GM12872 (cell line): ENCODE results near the gene RELT.

Experiments used
- TF ChIP-seq, protein P1 (sequence below): IDR thresholded peaks from 3 replicates; pipeline ENCODE4 v1.5.1; 2011; ENCODE audit warnings: low read depth, mild to moderate bottlenecking, low read length, moderate library complexity; ENCODE audit not compliant: insufficient read depth

Gene RELT

DNA sequence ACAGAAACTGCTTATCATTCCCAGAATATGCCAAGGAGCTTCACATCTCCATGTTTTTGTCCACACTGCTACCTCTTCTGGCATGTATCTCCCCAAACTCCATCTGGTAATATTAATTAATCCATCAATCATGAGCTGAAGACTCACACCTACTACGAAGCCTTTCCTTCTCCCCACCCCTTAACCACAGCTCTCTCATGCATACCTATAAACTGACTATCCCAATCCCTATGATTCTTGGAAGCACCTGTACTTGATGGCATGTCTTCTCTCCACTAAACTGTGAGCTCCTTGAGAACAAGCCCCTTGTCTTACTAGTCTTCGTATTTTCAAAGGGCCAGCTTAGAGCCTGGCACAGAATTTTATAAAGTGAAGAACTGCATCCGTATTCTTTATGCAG, 47.3 kb downstream of the RELT start:
- TF ChIP-seq, protein P1, sequence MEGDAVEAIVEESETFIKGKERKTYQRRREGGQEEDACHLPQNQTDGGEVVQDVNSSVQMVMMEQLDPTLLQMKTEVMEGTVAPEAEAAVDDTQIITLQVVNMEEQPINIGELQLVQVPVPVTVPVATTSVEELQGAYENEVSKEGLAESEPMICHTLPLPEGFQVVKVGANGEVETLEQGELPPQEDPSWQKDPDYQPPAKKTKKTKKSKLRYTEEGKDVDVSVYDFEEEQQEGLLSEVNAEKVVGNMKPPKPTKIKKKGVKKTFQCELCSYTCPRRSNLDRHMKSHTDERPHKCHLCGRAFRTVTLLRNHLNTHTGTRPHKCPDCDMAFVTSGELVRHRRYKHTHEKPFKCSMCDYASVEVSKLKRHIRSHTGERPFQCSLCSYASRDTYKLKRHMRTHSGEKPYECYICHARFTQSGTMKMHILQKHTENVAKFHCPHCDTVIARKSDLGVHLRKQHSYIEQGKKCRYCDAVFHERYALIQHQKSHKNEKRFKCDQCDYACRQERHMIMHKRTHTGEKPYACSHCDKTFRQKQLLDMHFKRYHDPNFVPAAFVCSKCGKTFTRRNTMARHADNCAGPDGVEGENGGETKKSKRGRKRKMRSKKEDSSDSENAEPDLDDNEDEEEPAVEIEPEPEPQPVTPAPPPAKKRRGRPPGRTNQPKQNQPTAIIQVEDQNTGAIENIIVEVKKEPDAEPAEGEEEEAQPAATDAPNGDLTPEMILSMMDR = no peak

DNA sequence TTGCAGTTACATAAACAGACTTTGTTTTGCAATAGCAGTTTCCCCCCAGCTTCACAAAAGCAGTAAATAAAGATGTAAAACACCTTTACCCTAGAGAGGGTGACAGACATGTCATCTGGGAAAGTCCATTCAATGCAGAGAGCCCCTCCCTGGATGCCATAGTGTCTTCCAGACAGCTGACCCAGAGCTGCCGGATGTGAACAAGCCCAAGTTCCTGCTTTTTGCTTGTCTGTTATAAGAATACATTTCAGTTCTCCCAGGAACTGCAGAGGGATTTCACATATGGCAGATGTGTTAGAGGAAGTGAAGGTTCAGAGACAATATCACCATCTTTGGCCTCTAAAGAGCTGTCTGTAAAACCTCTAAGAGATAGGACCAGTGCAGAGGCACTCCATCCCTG, 48.9 kb downstream of the RELT start:
- TF ChIP-seq, protein P1 = no peak

DNA sequence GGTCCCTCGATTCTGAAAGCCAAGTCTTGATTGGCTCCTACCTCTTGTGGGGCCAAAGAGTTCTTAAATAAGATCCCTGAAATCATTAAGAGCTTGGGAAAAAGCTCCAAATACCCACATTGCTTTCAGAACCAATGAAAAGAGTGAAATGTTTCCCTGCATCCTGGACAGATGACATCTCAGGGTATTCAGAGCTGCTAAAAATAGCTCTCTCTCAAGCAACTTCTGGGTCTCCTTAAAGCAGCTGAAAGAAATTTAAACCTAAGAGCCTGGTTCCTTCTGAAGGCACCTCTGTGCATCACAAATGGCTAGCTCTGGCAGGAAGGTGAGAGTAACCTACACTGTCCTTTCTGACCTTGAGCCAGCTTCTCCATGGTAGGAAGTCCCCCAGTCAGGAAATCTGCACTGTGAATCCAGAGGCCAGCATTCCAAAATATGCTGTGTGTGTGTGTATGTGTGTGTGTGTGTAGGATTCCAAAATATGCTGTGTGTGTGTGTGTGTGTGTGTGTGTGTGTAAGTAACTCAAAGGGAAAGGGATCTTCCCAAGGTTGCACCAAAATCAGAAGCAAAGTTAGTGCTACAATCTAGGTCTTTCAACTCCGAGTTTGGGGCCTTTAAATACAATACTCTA, 50.1 kb downstream of the RELT start:
- TF ChIP-seq, protein P1 = no peak

DNA sequence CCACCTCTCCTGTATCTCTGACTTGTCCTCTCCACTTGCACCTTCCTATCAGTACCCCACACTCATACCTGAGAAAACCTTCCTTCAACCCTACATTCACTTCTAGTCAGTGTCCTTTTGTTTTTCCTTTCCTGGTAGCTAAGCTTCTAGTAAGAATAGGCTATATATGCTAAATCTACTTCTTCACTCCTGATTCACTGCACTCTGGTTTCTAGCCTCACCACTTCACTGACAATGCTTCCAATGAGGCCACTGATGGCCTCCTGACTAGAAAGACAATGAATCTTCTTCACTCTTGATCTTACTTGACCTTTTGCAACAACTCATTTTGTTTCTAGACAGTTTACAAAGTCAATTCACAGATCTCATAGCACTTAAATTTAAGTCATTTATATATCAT, 52.0 kb downstream of the RELT start:
- TF ChIP-seq, protein P1 = no peak

DNA sequence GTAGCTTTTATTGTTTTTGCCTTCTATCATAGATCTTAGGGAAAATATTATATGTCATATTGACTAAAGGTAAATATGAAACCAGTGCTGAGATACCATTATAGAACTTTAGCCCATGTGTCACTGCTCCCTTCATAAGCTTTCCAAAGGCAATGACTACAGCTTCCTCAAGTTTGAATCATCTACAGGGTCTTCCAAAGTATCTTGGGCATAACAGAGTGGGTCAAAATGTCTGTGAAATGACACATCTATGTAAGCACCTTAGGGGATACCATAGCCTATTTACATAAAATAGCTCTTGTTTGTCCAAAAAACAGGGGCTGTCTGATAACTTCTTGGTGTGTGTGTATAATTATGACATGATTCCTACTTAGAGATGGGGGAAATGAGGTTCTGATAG, 52.5 kb downstream of the RELT start:
- TF ChIP-seq, protein P1 = no peak

DNA sequence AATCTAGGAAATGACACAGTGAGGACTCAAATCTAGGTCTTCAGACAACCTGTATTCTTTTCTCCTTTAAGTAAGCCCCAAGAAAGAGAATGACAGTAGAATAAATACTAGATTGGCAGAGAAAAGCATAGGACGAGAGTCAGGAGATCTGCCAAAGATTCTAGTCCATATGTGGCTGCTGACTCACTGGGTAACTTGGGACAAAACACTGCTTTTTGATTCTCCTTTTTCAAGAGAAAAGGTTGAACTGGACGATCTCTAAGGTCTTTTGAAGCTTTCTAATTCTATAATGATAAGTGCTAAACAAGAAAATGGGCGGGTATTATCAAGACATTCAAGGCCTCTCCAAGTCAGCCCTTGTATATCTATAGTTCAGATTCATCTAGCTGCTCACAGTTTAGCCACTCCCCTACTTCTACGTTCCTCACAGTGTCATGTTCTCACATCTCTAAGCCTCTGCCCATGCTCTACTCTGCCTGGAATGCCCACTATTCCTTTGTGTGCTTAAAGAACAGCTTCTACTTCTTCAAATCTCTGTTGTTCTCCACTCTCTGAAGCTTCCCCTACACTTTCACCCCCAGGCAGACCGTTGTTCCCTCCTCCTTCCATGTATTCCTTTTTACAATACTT, 53.0 kb downstream of the RELT start:
- TF ChIP-seq, protein P1 = no peak

DNA sequence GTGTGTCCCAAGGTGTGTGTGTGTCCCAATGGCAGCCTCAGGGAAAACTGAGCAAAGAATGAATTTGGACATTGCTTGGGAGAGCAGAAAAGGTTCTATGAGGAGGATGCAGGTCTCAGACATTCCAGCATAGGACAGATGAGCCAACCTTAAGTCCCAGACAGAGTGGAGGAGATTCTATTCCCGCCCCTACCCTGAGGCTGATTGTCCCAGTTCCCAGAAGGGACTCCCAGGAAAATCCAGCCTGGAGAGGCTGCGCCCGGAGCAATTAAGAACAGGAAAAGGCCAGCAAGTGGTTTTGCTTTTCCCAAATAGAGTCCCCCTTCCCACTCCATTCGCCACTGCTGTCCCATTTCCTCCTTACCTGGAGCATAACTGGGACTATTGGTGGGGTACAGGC, 54.1 kb downstream of the RELT start:
- TF ChIP-seq, protein P1 = no peak
